NCI-H510A treated with DMSO at 0.1 percent for 48 hours (cell line): ENCODE data around the gene ATP2B1.

Experiments used
- DNase-seq: peaks from one replicate; lab custom pipeline; 2025; lab: John Stamatoyannopoulos, UW

ATP2B1 gene

GRCh38 chr12:89657066-89657465 is 51.6 kb downstream of the ATP2B1 start:
- no peak for DNase-seq

- DNase-seq = no peak
These were observed 52.8 kb downstream of the ATP2B1 start for GRCh38 chr12:89655841-89656240.

- no peak for DNase-seq
These were observed 57.4 kb downstream of the ATP2B1 start for GRCh38 chr12:89651192-89651591.

- DNase-seq = no peak
These were observed 58.4 kb downstream of the ATP2B1 start for GRCh38 chr12:89650239-89650638.

GRCh38 chr12:89649820-89650219 is 58.8 kb downstream of the ATP2B1 start:
- DNase-seq = no peak

- DNase-seq = no peak
These were observed 59.5 kb downstream of the ATP2B1 start for GRCh38 chr12:89649139-89649538.

GRCh38 chr12:89648211-89648930 is 60.3 kb downstream of the ATP2B1 start:
- no peak for DNase-seq

- DNase-seq = no peak
These were observed 63.2 kb downstream of the ATP2B1 start for GRCh38 chr12:89645434-89645833.

GRCh38 chr12:89642959-89643358 is 65.7 kb downstream of the ATP2B1 start:
- no peak for DNase-seq

- no peak for DNase-seq
These were observed 71.9 kb downstream of the ATP2B1 start for GRCh38 chr12:89636776-89637160.

GRCh38 chr12:89636052-89636775 is 72.4 kb downstream of the ATP2B1 start:
- no peak for DNase-seq

GRCh38 chr12:89634508-89634907 is 74.1 kb downstream of the ATP2B1 start:
- DNase-seq = no peak

- peak; percentile 7 for DNase-seq
These were observed 75.9 kb downstream of the ATP2B1 start for GRCh38 chr12:89632778-89633177.

- DNase-seq = no peak
These were observed 86.5 kb downstream of the ATP2B1 start for GRCh38 chr12:89622115-89622514.

GRCh38 chr12:89621521-89621920 is 87.1 kb downstream of the ATP2B1 start:
- DNase-seq = no peak

- DNase-seq = no peak
These were observed 88.9 kb downstream of the ATP2B1 start for GRCh38 chr12:89619764-89620163.

GRCh38 chr12:89618113-89618862 is 90.3 kb downstream of the ATP2B1 start:
- DNase-seq = no peak

GRCh38 chr12:89610366-89610765 is 98.3 kb downstream of the ATP2B1 start:
- no peak for DNase-seq

GRCh38 chr12:89603678-89604077 is 105.0 kb downstream of the ATP2B1 start:
- DNase-seq = no peak

- no peak for DNase-seq
These were observed 110.9 kb downstream of the ATP2B1 start for GRCh38 chr12:89597770-89598169.

GRCh38 chr12:89597210-89597609 is 111.4 kb downstream of the ATP2B1 start:
- DNase-seq = no peak

- DNase-seq = no peak
These were observed 114.8 kb downstream of the ATP2B1 start for GRCh38 chr12:89593873-89594272.

- no peak for DNase-seq
These were observed 115.4 kb downstream of the ATP2B1 start for GRCh38 chr12:89593233-89593632.
